Measurements from ENCODE around the gene RBM12.
"Not testable (repeated sequence)": the region's sequence is repeated elsewhere in the genome, so short reads cannot be mapped to it uniquely, and the experiment has no call there.

RBM12 gene, protein sequence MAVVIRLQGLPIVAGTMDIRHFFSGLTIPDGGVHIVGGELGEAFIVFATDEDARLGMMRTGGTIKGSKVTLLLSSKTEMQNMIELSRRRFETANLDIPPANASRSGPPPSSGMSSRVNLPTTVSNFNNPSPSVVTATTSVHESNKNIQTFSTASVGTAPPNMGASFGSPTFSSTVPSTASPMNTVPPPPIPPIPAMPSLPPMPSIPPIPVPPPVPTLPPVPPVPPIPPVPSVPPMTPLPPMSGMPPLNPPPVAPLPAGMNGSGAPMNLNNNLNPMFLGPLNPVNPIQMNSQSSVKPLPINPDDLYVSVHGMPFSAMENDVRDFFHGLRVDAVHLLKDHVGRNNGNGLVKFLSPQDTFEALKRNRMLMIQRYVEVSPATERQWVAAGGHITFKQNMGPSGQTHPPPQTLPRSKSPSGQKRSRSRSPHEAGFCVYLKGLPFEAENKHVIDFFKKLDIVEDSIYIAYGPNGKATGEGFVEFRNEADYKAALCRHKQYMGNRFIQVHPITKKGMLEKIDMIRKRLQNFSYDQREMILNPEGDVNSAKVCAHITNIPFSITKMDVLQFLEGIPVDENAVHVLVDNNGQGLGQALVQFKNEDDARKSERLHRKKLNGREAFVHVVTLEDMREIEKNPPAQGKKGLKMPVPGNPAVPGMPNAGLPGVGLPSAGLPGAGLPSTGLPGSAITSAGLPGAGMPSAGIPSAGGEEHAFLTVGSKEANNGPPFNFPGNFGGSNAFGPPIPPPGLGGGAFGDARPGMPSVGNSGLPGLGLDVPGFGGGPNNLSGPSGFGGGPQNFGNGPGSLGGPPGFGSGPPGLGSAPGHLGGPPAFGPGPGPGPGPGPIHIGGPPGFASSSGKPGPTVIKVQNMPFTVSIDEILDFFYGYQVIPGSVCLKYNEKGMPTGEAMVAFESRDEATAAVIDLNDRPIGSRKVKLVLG
- total RNA-seq: 115 reads per million, percentile 85 among the genes with 10 or more reads in this experiment

GRCh38 chr20:35664466-35665206 is at the start of gene RBM12, which contains the start of gene CPNE1:
Gene RBM12, minus strand, starts transcription at chr20:35664900. Its CDS starts 9,578 bp downstream, at chr20:35655322.
Gene CPNE1, minus strand, starts transcription at chr20:35664900. Its CDS starts 31,977 bp downstream, at chr20:35632923.
- peak; percentile 88 for DNase-seq

DNA sequence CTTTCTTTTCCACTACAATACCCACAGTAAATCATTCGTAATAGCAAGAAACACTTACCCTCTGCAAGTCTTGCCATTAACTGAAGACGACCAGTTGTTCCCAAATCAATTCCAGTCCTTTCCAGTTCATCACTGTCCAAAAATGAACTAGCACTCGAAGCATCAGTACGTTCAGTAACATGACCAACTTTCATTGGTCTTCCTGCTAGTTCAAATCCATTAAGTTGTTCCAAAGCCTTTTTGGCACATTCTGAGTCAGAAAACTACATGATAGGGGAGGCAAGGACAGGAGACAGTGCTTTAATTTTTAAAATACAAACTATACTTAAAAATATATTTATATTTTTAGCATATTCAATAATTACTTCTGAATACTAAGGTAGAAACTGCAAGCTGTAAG is 49.4 kb upstream of the RBM12 start:
- DNase-seq: no peak

DNA sequence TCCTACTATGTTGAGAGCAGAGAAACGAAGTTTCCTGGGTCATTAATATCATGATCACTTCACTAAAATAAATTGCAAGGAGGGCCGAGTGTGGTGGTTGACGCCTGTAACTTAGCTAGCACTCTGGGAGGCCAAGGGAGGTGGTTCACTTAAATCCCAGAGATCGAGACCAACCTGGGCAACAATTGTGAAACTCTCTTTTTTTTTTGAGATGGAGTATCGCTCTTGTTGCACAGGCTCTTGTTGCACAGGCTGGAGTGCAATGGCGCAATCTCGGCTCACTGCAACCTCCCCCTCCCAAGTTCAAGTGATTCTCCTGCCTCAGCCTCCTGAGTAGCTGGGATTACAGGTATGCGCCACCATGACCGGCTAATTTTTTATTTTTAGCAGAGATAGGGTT is 48.4 kb upstream of the RBM12 start:
- not testable (repeated sequence) for DNase-seq

- no peak for DNase-seq
Observed at GRCh38 chr20:35711588-35712209, 47.0 kb upstream of the RBM12 start.

- no peak for DNase-seq
Observed at GRCh38 chr20:35710884-35711587, 46.3 kb upstream of the RBM12 start.

GRCh38 chr20:35710039-35710438 is 45.3 kb upstream of the RBM12 start:
- no peak for DNase-seq

DNA sequence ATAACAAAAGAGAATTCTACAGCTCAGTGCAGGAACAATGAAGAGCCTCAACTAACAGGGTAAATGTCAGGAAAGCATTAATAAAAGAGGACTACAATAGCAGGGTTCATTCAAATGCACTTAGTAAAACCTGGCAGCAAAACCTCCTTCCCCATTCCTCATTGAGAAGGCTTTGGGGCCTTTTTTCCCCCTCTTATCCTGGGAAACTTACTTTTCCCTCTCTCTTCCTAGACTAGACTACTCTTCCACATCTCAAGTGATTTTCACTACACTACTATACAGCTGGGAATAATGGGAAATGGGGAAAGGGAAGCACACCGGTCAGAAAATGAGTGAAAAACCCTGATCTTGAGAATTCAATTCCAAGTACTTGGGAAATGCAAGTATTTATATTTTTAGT is 44.6 kb upstream of the RBM12 start:
- no peak for DNase-seq

- DNase-seq: no peak
Observed at GRCh38 chr20:35708502-35708901, 43.8 kb upstream of the RBM12 start.

DNA sequence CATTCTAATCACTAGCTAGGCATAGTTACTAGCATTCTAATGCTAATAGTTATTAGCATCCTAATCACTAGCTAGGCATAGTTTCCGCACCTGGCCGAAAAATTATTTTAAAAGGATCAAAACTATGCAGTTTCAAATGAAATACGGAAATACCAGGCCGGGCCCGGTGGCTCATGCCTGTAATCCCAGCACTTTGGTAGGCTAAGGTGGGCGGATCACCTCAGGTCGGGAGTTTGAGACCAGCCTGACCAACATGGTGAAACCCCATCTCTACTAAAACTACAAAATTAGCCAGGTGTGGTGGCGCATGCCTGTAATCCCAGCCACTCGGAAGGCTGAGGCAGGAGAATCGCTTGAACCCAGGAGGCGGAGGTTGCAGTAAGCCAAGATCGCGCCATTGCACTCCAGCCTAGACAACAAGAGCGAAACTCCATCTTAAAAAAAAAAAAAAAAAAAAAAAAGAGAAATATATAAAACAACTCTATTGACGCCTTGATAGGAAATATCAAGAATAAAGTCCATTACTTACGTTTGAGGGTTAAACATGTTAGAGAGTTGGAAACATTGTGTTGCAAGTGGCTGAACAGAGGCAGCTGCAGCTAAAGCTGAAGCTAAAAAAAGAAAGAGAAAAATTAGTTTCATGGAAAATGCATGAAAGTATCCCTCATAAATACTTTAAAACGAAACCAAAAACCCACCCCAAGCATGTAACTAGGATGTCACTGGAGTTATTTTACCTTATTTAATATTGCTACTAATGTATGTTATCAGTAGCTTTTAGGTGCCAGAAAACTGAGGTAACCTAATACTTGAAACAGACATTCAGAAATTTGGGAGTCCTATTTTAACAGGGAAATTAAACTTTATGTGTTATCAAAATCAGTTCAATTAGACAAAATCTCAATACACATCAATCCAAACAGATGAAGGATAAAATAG is 42.2 kb upstream of the RBM12 start:
- not testable (repeated sequence) for DNase-seq

- DNase-seq: not testable (repeated sequence)
Observed at GRCh38 chr20:35705894-35706293, 41.2 kb upstream of the RBM12 start.

DNA sequence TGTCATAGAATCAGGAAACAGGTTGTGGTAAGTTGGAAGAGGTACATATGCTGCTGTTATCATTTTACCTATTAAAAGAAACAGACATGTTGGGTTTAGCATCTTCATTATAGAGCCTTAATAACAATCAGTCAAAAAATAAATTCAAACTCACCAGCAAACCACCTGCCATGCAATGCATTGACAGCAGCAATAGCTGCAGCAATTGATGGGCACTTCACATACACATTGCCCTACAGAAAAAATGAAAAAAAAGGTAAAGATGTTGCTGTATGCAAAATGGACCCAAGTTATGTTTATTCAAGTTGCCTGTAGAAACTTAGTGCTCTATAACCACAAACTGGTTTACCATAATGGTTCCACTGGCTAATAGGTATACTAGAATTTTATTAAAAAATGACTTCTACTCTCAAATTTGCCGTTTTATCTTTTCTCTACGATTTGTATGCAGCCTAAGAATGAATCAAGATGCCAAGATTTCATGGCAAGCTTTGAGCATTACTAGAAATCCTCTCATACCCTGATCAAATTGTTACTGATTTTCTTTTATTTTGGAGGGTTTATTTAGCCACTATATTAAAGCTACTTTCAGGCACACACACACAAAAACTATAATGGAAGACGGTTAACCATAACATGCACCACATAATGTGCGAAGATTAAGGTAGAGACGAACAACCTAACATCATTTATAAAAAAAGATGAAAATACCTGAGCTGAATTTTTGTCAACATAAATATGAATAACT is 40.0 kb upstream of the RBM12 start:
- DNase-seq: no peak

GRCh38 chr20:35702824-35703695 is 38.4 kb upstream of the RBM12 start:
- no peak for DNase-seq

DNA sequence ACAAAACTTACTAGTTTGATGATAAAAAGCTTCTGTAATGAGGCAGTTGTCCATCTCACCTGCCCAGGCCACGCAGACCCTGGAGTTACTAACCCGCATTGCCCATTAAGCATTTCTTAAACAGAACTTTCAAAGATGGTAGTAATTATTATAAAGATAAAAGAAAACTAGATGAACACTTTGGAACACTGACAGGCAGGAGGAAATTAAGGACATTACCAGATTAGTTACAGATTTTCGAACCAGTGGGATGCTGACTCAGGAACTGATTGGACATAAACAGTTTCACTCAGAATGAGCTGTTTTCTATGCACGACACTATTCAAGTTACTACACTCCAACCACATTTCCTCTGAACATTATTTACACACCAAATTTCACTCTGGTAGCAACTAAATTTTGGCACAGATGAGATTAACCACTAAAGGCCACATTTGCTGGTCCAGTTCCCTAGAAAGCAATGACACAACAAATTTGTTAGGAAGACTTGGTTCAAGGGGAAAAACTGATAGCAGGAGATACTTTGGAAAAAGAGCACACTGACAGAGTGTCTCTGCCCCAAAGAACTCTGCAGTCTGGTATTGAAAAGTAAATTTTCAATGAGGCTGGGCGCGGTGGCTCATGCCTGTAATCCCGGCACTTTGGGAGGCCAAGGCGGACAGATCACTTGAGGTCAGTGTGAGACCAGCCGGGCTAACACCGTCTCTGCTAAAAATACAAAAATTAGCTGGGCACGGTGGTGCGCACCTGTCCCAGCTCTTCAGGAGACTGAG is 37.5 kb upstream of the RBM12 start:
- no peak for DNase-seq

GRCh38 chr20:35700625-35701148 is 36.0 kb upstream of the RBM12 start:
- no peak for DNase-seq

DNA sequence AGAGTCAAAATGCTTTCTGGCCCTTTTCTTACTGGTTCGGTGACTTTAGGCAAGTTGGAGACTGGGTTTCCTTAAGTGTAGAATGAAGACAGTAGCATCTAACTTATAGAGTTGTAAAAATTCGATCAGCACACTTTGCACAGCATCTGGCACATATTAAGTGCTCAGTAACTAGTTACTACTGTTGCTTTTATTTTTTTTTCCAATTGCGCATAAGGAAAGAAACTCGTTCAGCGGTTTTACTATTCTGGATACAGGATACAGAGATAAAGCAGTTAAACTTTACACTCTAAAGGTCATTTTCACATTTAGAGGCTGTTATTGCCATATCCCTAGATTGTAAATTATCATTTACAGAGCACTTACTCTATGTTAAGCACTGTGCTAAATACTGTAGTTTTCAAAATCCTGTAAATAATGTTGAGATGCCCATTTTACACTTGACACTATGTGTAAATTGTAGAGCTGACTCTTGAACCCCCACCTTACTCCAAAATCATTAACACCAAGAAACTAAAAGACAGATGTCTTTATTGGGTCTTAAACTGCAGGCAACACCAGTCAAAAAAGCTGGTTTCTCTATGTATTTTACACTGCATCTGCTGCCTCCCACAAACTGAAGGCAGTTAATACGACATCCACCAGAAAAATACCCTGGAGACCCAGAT is 35.4 kb upstream of the RBM12 start:
- no peak for DNase-seq

DNA sequence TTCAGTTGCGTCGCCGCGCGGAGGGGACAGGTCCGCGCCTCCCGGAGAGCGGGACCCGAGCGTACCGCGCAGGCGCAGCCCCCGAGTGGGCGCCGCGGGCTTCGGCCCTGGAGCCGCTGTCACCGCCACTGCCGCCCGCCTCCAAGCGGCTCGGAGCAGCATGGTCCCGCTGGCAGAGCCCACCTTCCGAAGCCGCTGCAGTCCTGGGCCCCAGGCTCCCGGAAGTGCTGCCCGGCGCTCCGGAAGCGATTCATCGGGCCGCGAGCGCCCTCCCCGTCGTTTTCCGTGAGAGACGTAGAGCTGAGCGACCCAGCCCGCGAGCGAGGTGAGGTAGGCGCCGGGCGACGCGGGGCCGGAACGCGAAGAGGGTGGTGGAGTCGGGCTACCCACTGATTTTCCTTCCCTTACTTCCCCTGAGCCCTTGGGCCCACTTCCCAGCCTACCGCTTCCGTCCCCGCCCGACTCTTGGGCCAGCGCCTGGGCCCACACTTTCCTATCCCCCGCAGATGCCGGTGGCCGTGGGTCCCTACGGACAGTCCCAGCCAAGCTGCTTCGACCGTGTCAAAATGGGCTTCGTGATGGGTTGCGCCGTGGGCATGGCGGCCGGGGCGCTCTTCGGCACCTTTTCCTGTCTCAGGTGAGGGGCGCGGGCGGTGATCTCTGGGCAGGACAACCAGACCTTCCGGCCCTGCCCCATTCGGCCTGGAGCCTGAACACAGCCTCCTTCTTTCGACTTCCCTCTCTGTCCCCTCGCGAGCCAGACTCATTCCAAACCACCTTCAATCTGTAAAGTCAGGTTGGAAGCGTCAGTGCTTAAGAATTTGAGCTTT is 34.6 kb upstream of the RBM12 start, which contains the start of the genes NFS1 and ROMO1:
Gene NFS1, minus strand, starts transcription at position 226 of the 830 bp plus-strand sequence. Its CDS starts 64 bp downstream, at position 162.
Gene ROMO1, plus strand, starts transcription at position 279 of the 830 bp plus-strand sequence. Its CDS starts 228 bp downstream, at position 507.
- DNase-seq: peak; percentile 84
